Medulla oblongata (tissue), 1 donor: ENCODE measurements around the gene MX2.
"Not testable (repeated sequence)": the region's sequence is repeated elsewhere in the genome, so short reads cannot be mapped to it uniquely, and the experiment has no call there.

Source experiments
- DNase-seq: peaks from one replicate; pipeline ENCODE4 v3.0.0-alpha.2; 2015; ENCODE audit errors: extremely low spot score

Gene MX2, protein sequence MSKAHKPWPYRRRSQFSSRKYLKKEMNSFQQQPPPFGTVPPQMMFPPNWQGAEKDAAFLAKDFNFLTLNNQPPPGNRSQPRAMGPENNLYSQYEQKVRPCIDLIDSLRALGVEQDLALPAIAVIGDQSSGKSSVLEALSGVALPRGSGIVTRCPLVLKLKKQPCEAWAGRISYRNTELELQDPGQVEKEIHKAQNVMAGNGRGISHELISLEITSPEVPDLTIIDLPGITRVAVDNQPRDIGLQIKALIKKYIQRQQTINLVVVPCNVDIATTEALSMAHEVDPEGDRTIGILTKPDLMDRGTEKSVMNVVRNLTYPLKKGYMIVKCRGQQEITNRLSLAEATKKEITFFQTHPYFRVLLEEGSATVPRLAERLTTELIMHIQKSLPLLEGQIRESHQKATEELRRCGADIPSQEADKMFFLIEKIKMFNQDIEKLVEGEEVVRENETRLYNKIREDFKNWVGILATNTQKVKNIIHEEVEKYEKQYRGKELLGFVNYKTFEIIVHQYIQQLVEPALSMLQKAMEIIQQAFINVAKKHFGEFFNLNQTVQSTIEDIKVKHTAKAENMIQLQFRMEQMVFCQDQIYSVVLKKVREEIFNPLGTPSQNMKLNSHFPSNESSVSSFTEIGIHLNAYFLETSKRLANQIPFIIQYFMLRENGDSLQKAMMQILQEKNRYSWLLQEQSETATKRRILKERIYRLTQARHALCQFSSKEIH

DNA sequence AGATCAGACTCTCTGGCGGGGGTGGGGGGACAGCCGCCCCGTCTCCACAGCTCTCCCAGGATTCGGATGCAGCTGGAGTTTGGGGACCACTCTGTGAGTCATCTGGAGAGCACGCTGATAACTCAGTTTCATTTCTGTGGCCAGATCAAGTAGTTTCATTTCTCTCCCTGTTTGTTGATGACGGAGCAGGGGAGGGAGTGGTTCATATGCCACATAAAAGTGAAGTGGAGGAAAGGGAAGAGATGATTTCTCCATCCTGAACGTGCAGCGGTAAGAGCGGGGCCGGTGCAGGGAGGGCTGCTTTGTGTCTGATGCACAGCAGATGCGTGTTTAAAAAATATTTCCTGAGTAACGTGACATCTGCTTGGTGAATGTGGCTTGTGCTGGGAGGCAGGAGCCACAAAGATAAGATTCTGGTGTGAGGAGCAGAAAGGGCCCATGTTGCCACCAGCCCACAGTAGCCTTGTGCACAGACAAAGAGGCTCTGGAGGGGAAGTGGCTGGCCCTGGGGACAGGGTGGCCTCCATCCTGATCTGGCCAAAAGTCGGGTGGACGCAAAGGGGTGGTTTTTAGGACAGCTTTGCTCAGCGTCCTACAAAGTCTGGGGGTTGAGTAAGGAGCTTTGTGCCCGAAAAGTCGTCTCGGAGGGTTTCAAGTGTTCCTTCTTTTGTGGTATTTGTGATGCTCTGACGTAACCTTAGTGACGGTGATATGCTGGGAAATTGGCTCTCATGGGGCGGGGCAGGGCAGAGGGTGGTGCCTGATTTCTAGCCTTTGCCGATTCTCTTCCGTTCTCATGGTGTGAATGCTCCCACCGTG, at the start of gene MX2:
Gene MX2 (plus strand): TSS at position 242 of the 819 bp plus-strand sequence. CDS start 14,880 bp downstream, outside the sequence.
- DNase-seq = peak; percentile 72

DNA sequence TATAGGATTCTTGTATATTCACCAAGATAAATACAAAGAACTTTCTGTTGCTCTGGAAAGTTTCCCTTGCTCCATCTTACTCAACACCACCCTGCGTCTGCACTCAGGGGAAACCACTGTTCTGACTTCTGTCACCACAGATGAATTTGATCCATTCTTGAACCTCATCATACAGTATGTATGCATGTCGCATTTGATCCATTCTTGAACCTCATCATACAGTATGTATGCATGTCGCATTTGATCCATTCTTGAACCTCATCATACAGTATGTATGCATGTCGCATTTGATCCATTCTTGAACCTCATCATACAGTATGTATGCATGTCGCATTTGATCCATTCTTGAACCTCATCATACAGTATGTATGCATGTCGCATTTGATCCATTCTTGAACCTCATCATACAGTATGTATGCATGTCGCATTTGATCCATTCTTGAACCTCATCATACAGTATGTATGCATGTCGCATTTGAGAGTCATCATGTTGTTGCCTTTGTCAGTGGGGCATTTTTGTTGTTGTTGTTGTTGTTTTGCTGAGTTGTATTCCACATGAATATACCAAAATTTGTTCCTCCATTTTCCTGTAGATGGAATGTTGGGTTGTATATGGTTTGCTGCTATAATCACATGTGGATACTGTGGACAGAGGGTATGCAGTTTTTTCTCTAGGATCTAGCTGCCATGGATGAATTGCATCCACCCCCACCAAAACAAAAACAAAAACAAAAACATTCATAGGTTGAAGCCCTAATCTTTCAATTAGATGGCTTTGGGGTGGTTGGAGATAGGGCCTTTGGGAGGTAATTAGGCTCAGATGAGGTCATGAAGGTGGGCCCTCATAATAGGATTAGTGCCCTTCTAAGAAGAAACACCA, 48.3 kb upstream of the MX2 start:
- DNase-seq = not testable (repeated sequence)

DNA sequence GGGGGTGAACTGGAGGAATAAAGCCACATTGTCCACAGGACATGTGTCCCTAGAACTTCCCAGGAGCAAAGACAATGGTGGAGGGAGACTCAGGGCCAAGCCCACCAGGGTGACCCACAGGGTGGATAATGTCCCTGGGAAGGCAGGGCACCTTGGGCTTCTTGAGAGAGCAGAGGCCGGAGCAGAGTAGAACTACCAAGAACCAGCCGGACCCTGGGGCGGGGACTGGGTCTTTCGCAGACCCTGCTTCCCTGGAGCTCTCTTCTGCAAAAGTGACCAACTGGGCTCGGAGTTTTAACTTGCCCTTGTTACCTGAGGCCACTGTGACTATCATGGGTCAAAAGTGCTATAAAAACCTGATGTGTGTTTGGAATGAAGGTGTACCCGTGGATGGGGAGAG, 46.1 kb upstream of the MX2 start:
- DNase-seq = no peak

DNA sequence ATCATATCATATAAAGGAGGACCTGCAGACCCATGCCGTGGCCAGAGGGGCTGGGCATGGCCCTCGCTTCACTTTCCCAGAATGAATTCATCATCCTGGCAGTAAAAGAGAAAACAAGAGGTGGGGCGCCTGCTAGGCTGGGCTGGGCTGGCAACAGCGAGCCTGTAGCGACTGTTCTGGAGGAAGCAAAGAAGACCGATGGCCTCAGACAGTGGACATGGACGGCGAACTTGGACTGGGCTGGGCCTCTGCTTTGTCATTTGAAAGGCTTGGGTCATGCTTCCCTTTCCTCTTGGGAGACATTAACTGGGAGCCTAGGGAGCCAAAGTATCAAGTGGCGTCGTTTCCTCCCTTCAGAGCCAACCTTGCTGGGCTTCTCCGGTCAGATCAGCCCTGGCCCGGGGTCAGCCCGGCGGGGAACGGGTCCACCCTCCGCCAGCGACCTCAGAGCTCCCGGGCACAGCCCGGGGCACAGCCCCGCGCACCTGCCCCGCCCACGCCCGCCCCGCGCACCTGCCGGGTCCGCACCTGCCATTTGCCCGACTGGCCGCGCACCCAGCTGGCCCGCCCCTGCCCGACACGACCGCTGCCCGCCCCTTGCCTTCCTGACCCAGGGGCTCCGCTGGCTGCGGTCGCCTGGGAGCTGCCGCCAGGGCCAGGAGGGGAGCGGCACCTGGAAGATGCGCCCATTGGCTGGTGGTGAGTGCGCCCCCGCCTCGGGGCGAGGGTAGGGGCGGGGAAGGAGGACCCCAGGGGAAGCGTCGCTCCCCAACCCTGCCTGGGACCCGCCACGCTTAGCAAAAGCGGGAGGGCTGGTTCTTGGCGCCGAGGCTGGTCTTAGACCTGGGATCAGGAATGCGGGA, 45.4 kb upstream of the MX2 start, which contains the start of gene FAM3B:
Gene FAM3B (plus strand): TSS at position 602 of the 863 bp plus-strand sequence. CDS start 79 bp downstream, at position 681.
- DNase-seq = no peak

DNA sequence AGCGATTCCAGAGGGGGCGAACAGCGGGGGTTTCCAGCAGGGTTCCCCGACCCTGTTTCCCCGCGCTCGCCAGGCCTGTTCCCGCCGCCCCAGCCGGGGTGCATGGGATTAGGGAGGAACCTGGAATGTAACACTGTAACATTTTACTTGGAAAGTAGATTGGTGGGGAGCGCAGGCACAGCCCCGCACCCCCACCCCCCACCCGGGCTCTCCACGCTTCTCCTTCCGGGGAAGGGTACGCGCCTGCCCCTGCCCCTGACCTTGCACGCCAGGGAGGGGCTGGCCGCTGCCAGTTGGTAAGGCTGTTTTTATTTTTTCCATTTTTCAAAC, 44.8 kb upstream of the MX2 start:
- DNase-seq = no peak

DNA sequence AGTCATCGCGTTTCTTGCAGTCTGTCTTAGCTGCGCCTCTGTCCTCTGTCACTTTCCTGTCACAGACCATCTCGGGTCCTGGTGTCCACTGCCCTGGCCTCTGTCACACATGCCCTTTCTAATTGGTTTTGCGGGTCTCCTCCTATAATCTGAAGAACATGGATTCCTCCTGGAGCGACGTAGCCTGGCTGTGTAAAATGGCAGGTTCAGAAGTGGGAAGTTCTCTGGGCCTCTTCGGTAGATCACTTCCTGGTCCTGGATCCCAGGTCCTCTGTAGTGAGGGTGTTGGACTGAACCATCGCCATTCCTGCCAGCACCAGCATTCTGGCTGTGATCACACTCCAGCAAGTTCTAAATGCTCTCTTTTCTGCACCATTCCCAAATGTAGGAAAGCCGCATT, 44.4 kb upstream of the MX2 start:
- no peak for DNase-seq

DNA sequence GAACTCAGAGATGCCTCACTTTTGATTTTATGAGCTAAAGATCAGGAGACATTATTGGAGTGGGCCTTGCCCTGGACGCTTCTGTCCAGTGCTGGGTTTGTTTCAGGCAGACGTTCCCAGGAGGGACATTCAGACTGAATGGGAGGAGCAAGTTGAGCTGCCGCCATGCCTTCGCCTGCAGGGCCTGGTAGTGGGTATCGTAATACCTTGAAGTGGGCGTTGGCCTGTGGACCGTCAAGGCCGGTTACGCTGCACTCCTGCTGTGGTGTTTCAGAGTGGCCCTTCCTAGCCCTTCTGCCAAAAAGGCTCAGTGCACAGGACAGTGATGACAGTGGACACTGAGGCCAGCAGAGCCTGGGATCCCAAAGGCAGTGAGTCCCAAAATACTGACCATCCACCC, 43.6 kb upstream of the MX2 start:
- no peak for DNase-seq

DNA sequence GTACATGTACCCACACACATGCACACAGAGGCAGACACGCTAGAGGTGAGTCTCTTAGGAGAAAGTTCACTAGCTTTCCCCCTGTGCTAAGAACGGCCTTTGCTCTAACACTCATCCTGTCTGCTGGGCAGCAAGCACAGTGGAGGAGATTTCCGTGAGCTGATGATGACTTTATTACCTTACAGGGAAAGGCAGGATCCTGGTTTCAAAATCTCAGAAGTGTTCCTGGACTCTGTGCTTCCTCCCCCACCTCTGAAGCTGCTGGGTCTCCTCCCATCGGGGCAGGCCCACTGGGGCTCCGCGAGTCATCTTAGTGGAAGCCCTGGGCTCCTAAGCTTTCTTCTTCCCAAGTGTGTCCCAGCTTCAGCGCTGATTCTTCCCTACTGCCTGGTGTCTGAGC, 42.6 kb upstream of the MX2 start:
- DNase-seq = no peak

DNA sequence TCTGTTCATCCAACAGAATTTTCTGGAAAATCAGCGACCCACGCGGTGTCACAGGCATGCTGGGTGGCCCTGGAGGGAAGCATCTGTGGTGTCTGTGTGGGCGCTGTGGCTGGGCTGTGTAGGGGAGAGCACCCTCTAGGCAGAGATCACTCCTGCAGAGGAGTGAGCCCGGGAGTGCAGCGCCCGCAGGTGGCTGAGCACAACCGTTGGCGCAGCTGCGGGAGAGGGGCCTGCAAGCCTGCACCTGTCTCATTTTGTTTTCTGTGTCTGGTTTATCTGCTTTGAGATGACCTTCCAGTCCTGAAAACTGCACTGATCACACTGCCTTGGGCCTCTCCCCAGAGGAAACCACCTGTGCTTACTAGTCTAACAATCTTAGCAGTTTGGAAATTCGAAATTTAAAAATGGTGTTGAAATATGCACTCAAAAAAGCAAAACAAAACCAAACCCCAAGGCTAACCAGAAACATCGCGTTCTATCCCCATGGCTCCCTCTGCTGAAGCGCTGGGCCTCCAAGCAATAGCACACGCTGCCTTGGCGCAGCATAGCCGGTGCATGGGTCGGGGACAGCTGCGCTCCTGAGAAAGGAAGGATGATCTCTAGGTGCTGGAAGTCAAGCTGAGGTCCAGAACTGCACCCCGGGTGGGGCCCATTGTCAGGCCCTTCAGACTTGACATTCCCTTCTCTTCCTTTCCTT, 40.5 kb upstream of the MX2 start:
- no peak for DNase-seq

DNA sequence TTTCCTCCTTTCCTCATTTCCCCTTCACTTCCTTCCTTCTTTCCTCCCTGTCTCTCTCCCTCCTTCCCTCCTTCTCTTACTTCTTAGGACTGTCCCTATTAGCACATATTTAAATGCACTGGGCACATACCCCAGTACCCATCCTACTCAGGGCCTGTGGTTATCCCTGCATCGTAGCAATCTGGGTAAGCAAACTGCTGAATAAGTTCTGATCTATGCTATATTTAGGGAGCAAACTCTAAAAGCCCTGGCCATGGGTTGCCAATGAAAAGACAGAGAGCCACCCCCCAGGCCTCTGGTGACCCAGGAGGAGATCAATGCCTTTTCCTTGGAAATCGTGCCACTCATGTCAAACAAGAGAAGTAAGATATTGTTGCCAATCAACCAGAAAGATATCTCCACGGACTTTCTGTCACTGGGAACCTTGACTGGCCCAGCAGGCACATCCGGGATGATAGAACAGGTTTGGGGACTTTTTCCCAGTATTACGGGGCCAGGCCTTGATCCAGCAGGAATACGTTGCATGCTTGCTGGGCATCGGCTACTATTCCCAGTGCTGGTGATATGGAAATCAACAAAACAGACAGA, 39.8 kb upstream of the MX2 start:
- no peak for DNase-seq

DNA sequence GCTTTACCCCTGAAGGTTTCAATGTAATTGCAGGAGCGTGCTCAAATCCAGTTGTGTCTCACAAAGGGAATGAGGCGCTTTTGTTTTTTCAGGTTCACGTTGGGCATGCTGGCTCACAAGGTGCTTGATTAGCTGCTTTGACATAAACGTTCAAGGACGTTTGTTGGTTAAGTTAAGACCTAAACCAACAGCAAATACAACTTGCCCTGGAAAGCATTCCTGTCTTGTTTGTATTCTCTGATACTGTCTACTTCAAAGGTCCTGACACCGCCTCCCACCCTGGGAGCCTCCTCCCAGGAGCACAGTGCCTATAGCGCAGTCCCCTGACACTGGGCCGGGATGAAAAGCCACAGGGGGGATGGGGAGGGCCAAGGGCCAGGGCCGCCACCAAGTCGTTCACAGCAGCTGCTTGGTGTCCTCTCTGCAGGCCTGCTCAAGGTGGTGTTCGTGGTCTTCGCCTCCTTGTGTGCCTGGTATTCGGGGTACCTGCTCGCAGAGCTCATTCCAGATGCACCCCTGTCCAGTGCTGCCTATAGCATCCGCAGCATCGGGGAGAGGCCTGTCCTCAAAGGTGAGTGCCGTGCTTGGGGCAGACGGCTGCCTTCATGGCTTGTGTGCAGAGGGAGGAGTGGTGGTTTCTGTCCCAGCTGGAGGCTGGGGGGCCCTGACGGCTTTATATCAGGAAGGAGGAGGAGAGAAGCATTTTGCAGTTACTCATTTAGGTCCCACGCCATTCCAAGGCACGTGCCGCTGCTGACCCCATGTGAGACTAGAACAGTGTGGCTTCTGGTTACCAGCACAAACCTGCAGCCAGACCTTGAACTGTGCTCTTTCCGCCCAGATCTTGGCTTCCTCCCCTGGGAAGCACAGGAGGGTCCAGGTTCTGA, 39.1 kb upstream of the MX2 start:
- no peak for DNase-seq

DNA sequence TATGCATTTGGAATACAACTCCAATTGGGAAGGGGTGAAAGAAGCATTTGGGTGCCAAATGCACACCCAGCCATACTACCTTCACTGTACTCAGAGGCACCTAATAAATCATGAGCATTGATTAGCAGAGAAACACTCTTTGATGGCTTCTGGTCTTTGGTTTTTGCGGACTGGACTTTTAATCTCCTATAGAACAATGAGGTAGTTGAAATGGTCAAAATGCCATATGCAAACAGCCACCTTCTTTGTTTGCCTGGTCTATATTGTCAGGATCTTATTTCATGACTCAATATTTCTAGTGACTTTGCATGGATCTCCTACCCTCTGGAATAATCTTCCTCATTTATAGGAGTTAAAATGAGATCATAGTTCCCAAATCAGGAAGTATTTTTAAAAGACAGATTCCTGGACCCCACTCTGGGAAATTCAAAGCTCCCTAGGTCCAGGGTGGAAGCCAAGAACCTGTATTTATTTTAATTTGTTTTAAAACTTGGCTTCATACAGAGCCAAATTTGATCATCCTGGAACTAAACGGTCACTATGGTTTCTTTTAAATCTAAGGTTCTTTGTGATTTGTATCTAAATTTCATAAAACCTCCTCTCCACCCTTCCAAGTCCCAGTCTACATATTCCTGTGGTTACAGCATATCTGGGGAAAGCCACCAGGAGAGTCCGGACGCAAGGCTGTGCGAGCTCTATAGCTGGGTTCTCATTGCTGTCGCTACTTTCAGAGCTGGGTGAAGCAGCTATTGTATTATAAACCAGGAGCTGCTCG, 36.5 kb upstream of the MX2 start:
- no peak for DNase-seq

DNA sequence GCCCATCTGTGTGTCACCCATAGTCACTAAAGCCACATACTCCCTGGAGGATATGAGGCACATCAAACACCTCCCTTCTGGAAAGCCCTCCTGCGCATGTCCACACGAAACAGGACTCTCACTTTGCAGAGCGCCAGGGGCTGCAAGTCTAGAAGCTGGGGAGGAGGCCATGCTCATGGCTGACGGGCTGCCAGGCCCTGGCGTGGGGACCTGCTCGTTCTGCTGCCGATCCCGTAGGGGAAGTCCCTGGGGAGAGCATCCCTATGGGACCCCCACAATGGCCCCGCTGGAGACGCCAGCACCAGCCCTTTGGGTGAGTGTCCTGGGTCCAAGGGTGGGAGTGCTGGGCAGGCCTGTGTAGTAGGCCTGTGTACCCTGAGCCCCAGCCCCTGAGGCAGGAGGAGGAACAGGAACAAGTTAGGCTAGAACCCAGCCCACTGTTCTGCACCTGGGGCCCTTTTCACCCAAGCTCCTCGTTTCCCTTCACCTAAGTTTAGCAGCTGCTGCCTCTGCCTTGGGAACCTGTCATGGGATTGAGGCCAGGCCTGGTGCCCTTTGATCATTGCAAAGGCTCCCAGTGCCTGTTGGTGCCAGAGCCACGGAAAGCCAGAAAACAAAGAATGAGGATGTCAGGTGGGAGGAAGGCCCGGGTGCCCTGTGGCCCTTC, 35.3 kb upstream of the MX2 start:
- no peak for DNase-seq

DNA sequence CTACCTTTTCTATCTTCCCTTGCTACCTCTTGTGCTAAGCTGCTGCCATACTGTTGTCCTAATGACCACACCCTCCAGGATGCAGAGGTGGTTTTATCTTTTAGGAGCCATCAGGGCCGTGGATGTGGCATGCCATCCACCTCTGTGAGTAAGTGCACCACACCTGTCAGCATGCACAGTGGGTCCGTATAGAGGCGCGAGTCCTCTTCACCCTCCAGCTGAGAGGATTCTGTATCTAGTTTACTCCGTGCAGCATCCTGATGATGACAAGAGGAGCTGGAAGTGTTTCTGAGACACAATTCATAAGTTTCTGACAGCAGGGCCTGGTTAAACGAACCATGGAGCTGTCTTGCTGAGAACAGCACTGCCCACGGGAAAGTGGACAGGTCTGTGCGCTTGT, 34.1 kb upstream of the MX2 start:
- DNase-seq = no peak

DNA sequence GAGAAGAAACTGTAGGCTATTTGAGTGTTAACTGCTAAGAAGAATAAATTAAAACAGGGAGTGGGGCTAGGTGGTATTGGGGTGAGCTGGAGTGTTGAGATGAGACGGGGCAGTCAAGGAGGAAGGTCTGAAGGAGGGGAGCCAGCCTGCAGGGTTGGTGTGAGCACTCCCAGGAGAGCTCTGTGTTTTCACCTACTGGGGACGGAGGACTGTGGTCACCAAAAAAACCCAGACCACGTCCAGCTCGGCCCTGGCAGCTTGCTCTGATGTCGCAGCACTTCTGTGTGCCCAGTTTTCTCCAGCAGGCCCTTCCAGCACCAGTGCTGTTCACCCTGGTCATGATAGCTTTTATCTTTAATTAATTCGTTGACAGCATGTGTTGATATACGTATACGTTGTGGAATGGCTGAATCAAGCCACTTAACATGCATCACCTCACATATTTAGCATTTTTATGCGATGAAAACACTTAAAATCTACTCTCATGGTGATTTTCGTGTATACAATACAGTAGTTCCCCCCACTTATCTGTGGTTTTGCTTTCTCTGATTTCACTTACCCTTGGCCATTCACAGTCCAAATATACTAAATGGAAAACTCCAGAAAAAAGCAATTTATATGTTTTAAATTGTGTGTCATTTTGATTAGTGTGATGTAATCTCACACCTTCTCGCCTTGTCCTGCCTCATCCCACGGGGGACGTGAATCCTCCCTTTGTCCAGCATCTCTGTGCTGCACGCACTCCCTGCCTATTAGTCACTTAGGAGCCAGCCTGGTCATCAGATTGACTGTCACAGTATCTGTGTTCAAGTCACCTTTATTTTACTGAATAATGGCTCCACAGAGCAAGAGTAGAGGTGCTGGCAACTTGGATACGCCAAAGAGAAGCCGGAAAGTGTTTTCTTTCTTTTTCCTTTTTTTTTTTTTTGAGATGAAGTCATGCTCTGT, 32.9 kb upstream of the MX2 start:
- no peak for DNase-seq

DNA sequence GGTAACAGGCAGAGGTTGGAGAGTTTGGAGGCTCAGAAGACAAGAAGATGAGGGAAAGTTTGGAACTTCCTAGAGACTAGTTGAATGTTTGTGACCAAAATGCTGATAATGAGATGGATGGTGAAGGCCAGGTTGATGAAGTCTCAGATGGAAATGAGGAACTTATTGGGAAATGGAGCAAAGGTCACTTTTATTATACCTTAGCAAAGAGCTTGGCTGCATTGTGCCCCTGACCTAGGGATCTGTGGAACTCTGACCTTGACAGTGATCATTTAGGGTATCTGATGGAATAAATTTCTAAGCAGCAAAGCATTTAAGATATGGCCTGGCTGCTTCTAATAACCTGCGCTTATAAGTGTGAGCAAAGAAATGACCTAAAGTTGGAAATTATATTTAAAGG, 28.1 kb upstream of the MX2 start:
- no peak for DNase-seq
